ENCODE data around the gene CLDN1. TPM values are rescaled to one million over a fixed set of nuclear protein-coding genes. Genes with fewer than 3 reads are reported as not detected.

CLDN1 gene
- total RNA-seq = 40.3 TPM

- peak; percentile 75 for ATAC-seq
Observed at GRCh38 chr3:190321789-190322603, at the start of gene CLDN1. TSS of gene CLDN1 (minus strand) at chr3:190322446. CDS start at chr3:190322206, 240 bp downstream.

DNA sequence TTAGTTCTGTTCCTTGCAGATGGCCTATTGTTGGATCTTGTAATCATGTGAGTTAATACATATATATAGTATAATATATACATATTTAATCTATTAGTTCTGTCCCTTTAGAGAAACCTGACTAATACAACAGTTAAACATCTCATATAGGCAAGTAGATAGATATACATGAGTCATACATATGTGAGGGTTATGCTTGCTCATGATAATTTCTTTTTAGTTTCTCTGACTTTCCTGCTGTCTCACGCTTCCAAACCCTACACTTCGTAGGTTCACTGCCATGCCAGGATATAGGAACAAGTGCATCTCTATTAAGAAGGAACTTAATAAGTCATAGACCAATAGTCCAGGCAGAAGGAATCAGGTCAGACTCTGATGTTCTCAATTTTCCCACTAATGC is 48.9 kb upstream of the CLDN1 start:
- peak; percentile 59 for ATAC-seq

DNA sequence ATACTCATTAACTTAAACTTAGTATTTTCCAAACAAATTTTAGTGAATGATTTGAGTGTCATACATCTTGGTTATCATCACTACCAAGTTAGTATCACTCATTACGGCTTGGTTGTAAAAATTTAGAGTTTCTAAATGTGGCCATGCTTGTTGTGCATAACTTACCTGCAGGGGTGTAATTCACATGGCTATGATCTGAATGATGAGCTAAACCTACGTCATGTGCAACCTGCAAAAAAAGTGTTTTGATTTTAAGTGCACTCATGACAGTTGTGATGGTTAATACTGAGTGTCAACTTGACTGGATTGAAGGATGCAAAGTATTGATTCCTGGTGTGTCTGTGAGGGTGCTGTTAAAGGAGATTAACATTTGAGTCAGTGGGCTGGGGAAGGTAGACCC is 48.1 kb upstream of the CLDN1 start:
- ATAC-seq = no peak

DNA sequence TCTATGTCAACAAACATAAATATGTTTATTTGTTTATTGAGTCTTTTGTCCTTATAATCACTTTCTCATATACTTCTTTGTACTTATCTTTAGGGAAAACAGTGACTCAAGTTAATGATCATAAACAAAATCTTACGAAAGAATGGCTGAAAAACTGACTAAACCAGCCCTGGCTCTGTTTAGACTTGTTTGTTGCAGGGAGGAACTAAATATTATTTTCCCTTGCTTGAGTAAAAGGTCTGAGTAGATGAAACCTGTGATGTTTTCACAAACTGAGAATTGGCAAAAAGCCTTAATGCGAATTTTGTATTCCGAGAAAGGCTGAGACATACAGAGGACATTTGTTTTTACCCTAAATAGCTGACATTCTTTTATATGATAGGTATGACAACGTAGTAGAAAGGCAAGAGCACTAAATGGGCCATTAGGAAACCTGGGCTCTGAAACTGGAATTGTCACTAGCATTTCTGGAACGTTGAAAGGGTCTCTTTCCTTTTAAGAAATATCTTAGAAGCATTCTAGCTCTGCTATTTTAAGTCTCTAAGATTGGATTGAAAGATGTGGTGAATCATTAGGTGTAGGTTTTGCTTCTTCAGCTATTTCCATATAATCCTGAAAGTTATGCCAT is 47.5 kb upstream of the CLDN1 start:
- ATAC-seq = peak; percentile 78

GRCh38 chr3:190368881-190369280 is 46.6 kb upstream of the CLDN1 start:
- ATAC-seq = no peak

GRCh38 chr3:190366133-190366532 is 43.9 kb upstream of the CLDN1 start:
- peak; percentile 50 for ATAC-seq

DNA sequence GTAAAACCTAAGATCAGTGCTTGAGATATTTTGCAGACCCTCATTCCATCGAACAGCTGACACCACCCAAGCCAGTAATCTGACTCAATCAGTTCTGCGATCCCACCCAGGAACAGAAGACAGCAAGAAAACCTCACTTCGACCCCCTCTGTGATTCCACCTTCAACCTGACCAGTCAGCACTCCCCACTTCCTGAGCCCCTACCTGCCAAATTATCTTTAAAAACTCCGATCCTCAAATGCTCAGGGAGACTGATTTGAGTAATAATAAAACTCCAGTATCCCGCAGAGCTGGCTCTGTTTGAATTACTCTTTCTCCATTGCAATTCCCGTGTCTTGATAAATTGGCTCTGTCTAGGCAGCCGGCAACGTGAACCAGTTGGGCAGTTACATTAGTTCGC is 40.0 kb upstream of the CLDN1 start:
- ATAC-seq = no peak

GRCh38 chr3:190361791-190362190 is 39.5 kb upstream of the CLDN1 start:
- ATAC-seq = peak; percentile 76

DNA sequence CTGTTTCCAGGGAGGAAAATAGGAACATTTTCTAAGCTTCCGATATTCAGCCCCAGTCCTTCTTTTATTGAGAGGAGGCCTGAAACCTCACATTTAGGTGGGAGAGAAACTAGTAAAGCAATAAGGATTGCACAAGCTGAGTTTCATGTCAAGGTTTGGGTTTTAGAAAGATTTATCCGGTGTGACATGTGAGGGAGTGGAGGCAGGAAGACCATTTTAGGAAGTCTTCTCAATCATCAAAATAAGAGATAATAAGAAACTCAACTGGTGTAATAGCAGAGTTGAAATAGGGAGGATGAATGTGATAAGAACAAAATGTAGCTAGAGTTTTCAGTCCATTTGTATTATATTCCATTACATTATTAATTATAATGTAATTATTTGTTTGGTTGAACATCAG is 38.0 kb upstream of the CLDN1 start:
- ATAC-seq = no peak

- ATAC-seq = no peak
Observed at GRCh38 chr3:190359813-190360212, 37.6 kb upstream of the CLDN1 start.

- ATAC-seq = no peak
Observed at GRCh38 chr3:190357468-190357867, 35.2 kb upstream of the CLDN1 start.

DNA sequence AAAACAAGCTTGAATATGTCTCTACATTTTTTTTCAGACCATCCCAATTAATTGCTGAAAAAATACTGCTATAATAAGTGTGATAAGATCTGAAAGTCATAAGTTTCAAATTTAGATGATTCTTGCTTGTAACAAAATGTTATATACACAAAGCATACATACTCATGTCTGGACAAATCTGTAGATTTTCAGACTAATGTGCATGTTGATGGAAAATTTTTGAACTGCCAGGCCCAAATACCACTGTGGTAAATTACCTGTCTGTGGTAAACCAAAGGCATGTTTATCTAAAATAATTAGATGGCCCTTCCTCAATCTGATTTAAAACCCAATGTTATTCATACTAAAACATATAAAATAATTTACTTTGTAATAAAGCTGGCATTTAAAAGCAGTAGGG is 34.0 kb upstream of the CLDN1 start:
- ATAC-seq = no peak

- ATAC-seq = no peak
Observed at GRCh38 chr3:190352861-190353457, 30.7 kb upstream of the CLDN1 start.

- no peak for ATAC-seq
Observed at GRCh38 chr3:190346541-190346940, 24.3 kb upstream of the CLDN1 start.

- ATAC-seq = peak; percentile 33
Observed at GRCh38 chr3:190345878-190346277, 23.6 kb upstream of the CLDN1 start.

DNA sequence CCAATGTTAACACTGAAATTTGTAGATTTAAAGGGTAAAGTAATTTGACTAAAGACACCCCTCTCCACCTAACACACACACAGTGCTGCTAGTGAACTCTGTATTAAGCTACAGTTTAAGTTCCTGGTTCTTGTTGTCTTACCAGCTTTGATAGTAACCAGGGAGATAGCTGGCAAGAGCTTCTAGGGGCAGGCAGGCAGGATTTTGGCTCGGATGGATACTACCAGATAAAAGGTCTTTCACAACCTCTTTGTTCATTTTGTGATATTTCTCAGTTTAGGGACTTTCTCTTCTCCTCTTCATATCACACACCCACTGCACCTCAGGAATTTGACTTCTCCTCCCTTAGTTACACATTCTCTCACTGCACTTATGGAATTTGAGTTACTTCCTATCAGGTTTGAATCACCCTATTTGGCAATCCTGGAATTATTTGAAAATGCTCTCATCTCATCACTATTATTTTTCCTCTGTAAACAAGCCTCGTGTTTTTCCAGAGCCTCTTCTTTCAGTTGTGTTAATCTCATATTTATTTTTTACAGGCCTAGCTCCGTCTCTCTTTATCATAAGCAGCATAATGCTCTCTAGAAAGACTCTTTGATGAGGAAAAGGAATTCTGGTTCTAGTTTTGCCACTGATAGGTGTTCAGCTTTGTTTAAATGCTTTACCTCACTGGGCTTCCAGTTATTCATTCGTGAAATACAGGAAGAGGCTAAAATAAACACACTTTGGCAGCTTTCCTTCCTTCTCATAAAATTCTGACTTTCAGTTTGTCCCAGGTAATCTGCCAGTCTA is 23.0 kb upstream of the CLDN1 start:
- ATAC-seq = peak; percentile 80

DNA sequence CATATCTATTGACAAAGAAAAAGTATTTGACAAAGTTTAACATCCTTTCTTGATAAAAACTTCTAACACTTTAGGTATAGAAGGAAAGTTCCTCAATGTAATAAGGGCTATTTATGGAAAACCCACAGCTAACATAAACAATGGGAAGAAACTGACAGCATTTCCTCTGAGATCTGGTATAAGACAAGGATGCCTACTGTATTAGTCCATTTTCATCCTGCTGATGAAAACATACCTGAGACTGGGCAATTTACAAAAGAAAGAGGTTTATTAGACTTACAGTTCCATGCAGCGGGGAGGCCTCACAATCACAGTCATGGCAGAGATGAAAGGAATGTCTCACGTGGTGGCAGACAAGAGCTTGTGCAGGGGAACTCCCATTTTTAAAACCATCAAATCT is 17.8 kb upstream of the CLDN1 start:
- no peak for ATAC-seq

- peak; percentile 73 for ATAC-seq
Observed at GRCh38 chr3:190339130-190339529, 16.9 kb upstream of the CLDN1 start.

DNA sequence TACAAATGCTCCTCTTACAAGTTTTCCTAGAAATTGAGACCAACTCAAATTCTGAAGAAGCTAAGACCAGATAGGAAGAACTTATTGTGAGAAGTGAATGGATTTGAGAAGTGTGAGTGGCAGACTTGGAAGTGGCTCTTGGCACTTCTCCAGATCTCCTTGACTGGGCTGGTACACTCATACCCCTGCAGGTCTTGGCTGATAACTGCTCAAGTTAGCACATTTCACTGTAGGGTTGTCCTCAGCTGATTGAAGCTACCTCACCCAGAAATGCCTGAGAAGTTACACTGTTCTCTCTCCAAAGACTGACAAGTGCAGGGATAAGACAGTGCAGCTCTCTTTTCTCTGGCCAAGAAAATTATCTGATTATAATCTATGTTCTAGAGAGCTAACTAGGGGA is 16.5 kb upstream of the CLDN1 start:
- peak; percentile 87 for ATAC-seq

- no peak for ATAC-seq
Observed at GRCh38 chr3:190337301-190337700, 15.1 kb upstream of the CLDN1 start.

DNA sequence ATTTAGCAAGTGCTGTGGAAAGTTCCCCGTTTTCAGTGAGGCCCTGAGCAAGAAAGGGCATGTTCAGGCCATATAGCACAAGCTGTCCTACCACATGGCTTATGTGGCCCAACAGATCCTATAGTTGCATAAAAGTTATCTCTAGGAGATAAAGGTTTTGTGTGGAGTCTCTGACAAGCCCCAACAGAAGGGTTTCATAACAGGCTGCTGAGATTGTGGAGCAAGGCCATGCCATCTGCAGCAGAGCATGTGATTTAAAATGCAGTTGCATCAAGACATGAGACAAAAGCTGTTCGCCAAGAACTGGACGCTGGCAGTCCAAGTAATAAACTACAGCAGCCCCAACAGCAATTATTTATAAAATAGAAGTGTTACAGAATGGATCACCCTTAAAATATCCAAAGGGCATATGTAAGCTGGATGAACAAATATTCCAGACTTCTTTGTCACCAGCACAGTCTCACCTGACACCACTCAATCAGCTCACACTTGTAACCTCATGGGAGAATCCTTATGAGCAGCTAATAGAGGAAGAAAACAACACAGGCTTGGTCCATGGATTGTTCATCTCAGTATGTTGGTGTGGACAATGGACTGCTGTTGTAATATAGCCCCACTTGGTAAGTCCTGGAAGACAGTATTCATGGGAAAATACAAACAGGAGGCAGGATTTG is 14.4 kb upstream of the CLDN1 start:
- peak; percentile 72 for ATAC-seq

GRCh38 chr3:190333961-190334360 is 11.7 kb upstream of the CLDN1 start:
- ATAC-seq = no peak

Measured in esophagus mucosa (tissue), 1 donor.